HL-60 (cell line): Measurements from ENCODE around the gene PSAP.
A peak's percentile ranks its signal among the peaks of the same experiment; 100 is the strongest.

Experiments used
- DNase-seq, 2 experiments: peaks; one replicate each; pipeline ENCODE4 v3.0.0-alpha.2; 2010 to 2020; ENCODE audit warnings: low read depth in 1 of 2, low spot score in 1 of 2
- H3K27ac ChIP-seq: fragments of 250-450 bp; sonication (Bioruptor Pico); replicated peaks from 2 replicates; pipeline ENCODE4 v1.5.1; 2020; ENCODE audit warnings: mild to moderate bottlenecking, moderate library complexity
- H3K27me3 ChIP-seq: fragments of 250-450 bp; sonication (Bioruptor Pico); 2 replicates; pipeline ENCODE4 v1.5.1; 2021; ENCODE audit warnings: mild to moderate bottlenecking, moderate library complexity; ENCODE audit not compliant: insufficient read depth, poor library complexity, severe bottlenecking
- H3K4me3 ChIP-seq: replicated peaks from 2 replicates; pipeline ENCODE4 v1.5.1; 2011; ENCODE audit warnings: mild to moderate bottlenecking, control low read depth, low read length; ENCODE audit not compliant: insufficient read depth
- CTCF ChIP-seq: IDR thresholded peaks from one replicate; pipeline ENCODE4 v1.5.1; 2011; ENCODE audit warnings: low read length, control low read depth, inconsistent platforms; ENCODE audit not compliant: insufficient read depth
- GABPA ChIP-seq: IDR thresholded peaks from 2 replicates; pipeline ENCODE4 v1.6.1; 2012; ENCODE audit warnings: low read depth
- POLR2AphosphoS5 ChIP-seq: IDR thresholded peaks from 2 replicates; pipeline ENCODE4 v1.6.1; 2012; ENCODE audit warnings: low read depth
- SPI1 ChIP-seq: IDR thresholded peaks from 2 replicates; pipeline ENCODE4 v1.6.1; 2012; ENCODE audit warnings: low read depth, mild to moderate bottlenecking, borderline replicate concordance
- TF ChIP-seq, protein P1 (sequence below): IDR thresholded peaks from 2 replicates; pipeline ENCODE4 v1.6.1; 2012; ENCODE audit warnings: low read depth; ENCODE audit not compliant: insufficient replicate concordance

PSAP gene

DNA sequence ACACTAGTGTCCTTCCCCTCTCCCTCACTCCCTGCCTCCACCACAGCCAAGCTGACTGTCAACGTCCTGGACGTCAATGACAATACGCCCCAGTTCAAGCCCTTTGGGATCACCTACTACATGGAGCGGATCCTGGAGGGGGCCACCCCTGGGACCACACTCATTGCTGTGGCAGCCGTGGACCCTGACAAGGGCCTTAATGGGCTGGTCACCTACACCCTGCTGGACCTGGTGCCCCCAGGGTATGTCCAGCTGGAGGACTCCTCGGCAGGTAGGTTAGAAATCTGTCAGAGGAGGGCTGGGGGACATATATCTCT, 52.8 kb downstream of the PSAP start:
- DNase-seq = no peak
- Histone ChIP-seq H3K27me3 (no peaks in the 10 kb centered on the region), H3K4me3 (no peak overlapping the region), H3K27ac (peak overlapping the region; percentile 60)
- no peak for TF ChIP-seq CTCF
- no peak for TF ChIP-seq POLR2AphosphoS5

GRCh38 chr10:71797533-71798307, 53.3 kb downstream of the PSAP start:
- TF ChIP-seq GABPA = 0 out of 2 replicates have a peak, but pooled peaks have one; percentile 19
- no peak for TF ChIP-seq CTCF
- peak; percentile 99 for TF ChIP-seq POLR2AphosphoS5
- TF ChIP-seq, protein P1, sequence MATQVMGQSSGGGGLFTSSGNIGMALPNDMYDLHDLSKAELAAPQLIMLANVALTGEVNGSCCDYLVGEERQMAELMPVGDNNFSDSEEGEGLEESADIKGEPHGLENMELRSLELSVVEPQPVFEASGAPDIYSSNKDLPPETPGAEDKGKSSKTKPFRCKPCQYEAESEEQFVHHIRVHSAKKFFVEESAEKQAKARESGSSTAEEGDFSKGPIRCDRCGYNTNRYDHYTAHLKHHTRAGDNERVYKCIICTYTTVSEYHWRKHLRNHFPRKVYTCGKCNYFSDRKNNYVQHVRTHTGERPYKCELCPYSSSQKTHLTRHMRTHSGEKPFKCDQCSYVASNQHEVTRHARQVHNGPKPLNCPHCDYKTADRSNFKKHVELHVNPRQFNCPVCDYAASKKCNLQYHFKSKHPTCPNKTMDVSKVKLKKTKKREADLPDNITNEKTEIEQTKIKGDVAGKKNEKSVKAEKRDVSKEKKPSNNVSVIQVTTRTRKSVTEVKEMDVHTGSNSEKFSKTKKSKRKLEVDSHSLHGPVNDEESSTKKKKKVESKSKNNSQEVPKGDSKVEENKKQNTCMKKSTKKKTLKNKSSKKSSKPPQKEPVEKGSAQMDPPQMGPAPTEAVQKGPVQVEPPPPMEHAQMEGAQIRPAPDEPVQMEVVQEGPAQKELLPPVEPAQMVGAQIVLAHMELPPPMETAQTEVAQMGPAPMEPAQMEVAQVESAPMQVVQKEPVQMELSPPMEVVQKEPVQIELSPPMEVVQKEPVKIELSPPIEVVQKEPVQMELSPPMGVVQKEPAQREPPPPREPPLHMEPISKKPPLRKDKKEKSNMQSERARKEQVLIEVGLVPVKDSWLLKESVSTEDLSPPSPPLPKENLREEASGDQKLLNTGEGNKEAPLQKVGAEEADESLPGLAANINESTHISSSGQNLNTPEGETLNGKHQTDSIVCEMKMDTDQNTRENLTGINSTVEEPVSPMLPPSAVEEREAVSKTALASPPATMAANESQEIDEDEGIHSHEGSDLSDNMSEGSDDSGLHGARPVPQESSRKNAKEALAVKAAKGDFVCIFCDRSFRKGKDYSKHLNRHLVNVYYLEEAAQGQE = peak; percentile 50
- TF ChIP-seq SPI1 = peak; percentile 71; the same call in 1 of the 2 replicates
- Histone ChIP-seq H3K4me3 (no peak overlapping the region), H3K27ac (peak overlapping the region; percentile 60), H3K27me3 (no peaks in the 10 kb centered on the region)
- DNase-seq = peak; percentile 45 to 89

GRCh38 chr10:71796749-71797405, 54.2 kb downstream of the PSAP start:
- no peaks in the 10 kb centered on the region for H3K27me3 ChIP-seq
- H3K4me3 ChIP-seq = no peak overlapping the region
- TF ChIP-seq, protein P1 = peak; percentile 7
- no peak for TF ChIP-seq GABPA
- peak overlapping the region; percentile 60; the same call in 1 of the 2 replicates for H3K27ac ChIP-seq
- DNase-seq = no peak

DNA sequence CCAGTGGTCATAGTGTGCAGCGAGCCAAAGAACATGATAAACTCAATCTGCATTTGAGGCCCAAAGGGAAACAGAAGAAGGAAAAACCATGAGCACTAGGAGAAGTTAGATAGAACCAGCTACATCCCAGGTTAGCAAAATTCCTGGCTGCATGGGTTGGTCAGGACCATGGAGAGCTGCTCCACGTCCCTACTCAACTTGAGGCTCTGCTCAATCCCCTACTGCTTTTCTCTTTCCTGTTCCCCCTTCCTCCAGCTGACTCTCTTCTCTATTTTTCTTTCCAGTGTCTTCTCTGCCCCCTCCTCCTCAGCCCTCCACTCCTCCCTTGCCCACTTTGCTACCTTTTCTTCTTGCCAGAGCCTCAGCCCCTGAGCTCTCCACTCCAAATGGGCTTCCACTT, 55.8 kb downstream of the PSAP start:
- no peak overlapping the region for H3K27ac ChIP-seq
- no peak for DNase-seq
- TF ChIP-seq GABPA = no peak
- TF ChIP-seq, protein P1 = peak; percentile 99
- H3K4me3 ChIP-seq = no peak overlapping the region
- H3K27me3 ChIP-seq = no peaks in the 10 kb centered on the region
